Measurements from ENCODE around the gene THSD8. TPM values are rescaled to one million over a fixed set of nuclear protein-coding genes. Genes with fewer than 3 reads are reported as not detected.

Gene THSD8
- total RNA-seq, 1 experiment from 2014 or later = 45.8 TPM

DNA sequence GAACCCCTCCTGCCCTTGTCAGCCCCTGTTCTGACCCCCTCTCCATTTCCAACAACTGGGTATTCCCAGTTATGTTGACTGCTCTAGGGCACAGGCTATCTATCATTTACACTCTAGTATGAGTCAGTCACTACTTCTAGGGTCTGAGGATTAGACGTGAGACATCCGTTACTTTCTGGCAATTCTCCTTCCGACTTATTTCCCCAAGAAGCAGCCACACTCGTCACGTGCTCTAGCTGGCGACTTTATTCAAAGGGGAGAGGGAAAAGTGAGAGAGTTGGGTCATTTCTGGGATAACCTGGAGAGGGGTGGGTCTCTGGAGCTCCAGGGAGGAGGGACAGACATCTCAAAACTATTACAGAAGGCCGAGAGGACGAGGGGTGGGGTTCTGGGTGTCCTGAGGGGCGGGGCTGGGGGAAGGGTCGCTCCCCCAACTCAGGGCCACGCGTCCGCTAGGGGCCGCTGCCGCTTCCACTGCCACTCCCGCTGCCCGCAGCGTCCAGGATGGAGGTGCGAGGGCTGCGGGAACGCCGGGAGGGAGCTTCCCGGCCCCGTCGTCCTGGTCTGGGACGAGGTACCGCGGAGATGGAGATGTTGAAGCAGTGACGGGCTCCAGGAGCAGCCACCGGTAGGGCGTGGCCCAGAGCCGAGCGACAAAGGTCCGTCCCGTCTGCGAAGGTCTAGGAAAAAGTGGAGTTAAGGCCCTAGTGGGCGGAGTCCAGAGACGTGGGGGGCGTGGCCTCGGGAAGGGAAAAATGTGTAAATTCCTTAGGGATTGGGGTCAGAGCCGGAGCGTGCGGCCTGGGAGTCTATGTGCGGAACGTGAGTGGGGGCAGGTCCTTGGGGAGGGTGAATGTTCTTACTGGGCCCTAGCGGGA is 23.6 kb downstream of the THSD8 start:
- Histone ChIP-seq H3K9ac (ENCODE audit: extremely low read depth, insufficient read length, low read length) (no peak overlapping the region), H4K8ac (replicated peaks; ENCODE audit: insufficient read length, low read depth, low read length) (no peak overlapping the region), H4K5ac (ENCODE audit: insufficient read length, low read depth, low read length) (no peak overlapping the region), H3K27me3 (ENCODE audit: insufficient read depth, low read length) (no peaks in the 10 kb centered on the region), H2BK20ac (ENCODE audit: low read depth, low read length, poor library complexity, severe bottlenecking) (no peak overlapping the region), H2BK120ac (ENCODE audit: low read depth, low read length, poor library complexity, severe bottlenecking) (no peak overlapping the region), H2AFZ (ENCODE audit: low read length) (no peak overlapping the region), H3K4me1 (ENCODE audit: insufficient read depth, low read length) (peaks cover 2% of the 10 kb centered on the region; the same call in 1 of the 2 replicates), H2AK5ac (ENCODE audit: insufficient read length, low read length) (no peak overlapping the region), H3K14ac (ENCODE audit: insufficient read depth, low read length) (no peak overlapping the region), H3K23ac (ENCODE audit: insufficient read length, low read depth, low read length) (no peak overlapping the region), H3K4ac (ENCODE audit: low read depth, low read length) (no peak overlapping the region), H3K4me2 (ENCODE audit: insufficient read depth, insufficient read length, low read length) (peak overlapping the region; percentile 39), H3K56ac (ENCODE audit: insufficient read length, low read depth, low read length) (no peak overlapping the region), H3K79me2 (ENCODE audit: insufficient read depth, low read length) (no peaks in the 10 kb centered on the region), H3K9me3 (ENCODE audit: control insufficient read depth, low read depth, low read length) (no peaks in the 10 kb centered on the region), H3K79me1 (ENCODE audit: insufficient read depth, low read depth, low read length, poor library complexity, severe bottlenecking) (no peaks in the 10 kb centered on the region), H2BK5ac (ENCODE audit: insufficient read length, low read length) (no peak overlapping the region), H4K20me1 (ENCODE audit: control insufficient read depth, insufficient read depth, insufficient read length) (no peaks in the 10 kb centered on the region), H3T11ph (ENCODE audit: low read length) (no peak overlapping the region), H3K27ac (ENCODE audit: insufficient read length, low read depth, low read length) (no peak overlapping the region), H3K23me2 (ENCODE audit: insufficient read length, low read depth, low read length, poor library complexity, severe bottlenecking) (peaks cover 10% of the 10 kb centered on the region), H2BK12ac (ENCODE audit: insufficient read length, low read depth, low read length) (no peak overlapping the region), H3K18ac (ENCODE audit: insufficient read length, low read depth, low read length) (peak overlapping the region; percentile 54), H2BK15ac (ENCODE audit: low read depth, low read length) (no peak overlapping the region), H4K91ac (ENCODE audit: insufficient read length, low read depth, low read length) (no peak overlapping the region)
- H3K4me1 Mint-ChIP-seq = peaks cover 16 to 26% of the 10 kb centered on the region in 2 experiments
- H3K9me3 Mint-ChIP-seq = no peaks in the 10 kb centered on the region
- no CpG with 5 or more reads among the region's 46 CpGs for WGBS (ENCODE audit: extremely low coverage, insufficient read length, low lambda C conversion rate)
- TF ChIP-seq, protein P1, sequence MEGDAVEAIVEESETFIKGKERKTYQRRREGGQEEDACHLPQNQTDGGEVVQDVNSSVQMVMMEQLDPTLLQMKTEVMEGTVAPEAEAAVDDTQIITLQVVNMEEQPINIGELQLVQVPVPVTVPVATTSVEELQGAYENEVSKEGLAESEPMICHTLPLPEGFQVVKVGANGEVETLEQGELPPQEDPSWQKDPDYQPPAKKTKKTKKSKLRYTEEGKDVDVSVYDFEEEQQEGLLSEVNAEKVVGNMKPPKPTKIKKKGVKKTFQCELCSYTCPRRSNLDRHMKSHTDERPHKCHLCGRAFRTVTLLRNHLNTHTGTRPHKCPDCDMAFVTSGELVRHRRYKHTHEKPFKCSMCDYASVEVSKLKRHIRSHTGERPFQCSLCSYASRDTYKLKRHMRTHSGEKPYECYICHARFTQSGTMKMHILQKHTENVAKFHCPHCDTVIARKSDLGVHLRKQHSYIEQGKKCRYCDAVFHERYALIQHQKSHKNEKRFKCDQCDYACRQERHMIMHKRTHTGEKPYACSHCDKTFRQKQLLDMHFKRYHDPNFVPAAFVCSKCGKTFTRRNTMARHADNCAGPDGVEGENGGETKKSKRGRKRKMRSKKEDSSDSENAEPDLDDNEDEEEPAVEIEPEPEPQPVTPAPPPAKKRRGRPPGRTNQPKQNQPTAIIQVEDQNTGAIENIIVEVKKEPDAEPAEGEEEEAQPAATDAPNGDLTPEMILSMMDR (conservative IDR thresholded peaks at IDR 0.05) = peak; percentile 96
- peaks cover 8% of the 10 kb centered on the region for H3K27me3 Mint-ChIP-seq (ENCODE audit: low read depth)
- H3K36me3 Mint-ChIP-seq (ENCODE audit: insufficient read depth in 1 of 3, low read depth in 3 of 3) = peaks cover 0 to 2% (median 0%) of the 10 kb centered on the region in 3 experiments; a peak in 3 of 7 replicates
- peak overlapping the region; percentile 63 to 91 (median 90); a peak in 5 of 7 replicates for H3K27ac Mint-ChIP-seq
- peak; percentile 93 for DNase-seq
- peak overlapping the region; percentile 63 to 85 for H3K4me3 Mint-ChIP-seq

All from H9 (cell line).